ENCODE results near the gene HMGA1. TPM values are rescaled to one million over a fixed set of nuclear protein-coding genes. Genes with fewer than 3 reads are reported as not detected.

HMGA1 gene
- total and polyA plus RNA-seq, 2 of the 13 experiments (the other 11 are each of a cell fraction or from before 2014, with no cell fraction given) = 117 to 145 TPM

- no peak for TF ChIP-seq NCOA5 (CRISPR knock-in tag; IDR thresholded peaks at IDR 0.05)
- no peak for TF ChIP-seq ZNF670 (CRISPR knock-in tag; IDR thresholded peaks at IDR 0.05; ENCODE audit: borderline replicate concordance)
- TF ChIP-seq CENPBD1 (CRISPR knock-in tag; IDR thresholded peaks at IDR 0.05; ENCODE audit: borderline replicate concordance, low read depth) = no peak
- TF ChIP-seq SP4 (CRISPR knock-in tag; IDR thresholded peaks at IDR 0.05) = no peak
- TF ChIP-seq KAT7 (CRISPR knock-in tag; IDR thresholded peaks at IDR 0.05; ENCODE audit: borderline replicate concordance) = 0 out of 2 replicates have a peak, but pooled peaks have one; percentile 59
- no peak for TF ChIP-seq THYN1 (CRISPR knock-in tag; IDR thresholded peaks at IDR 0.05; ENCODE audit: borderline replicate concordance, low read depth)
- peak; percentile 13; the same call in 1 of the 2 replicates for TF ChIP-seq ZNF414 (CRISPR knock-in tag; IDR thresholded peaks at IDR 0.05)
- TF ChIP-seq ZNF777 (CRISPR knock-in tag; IDR thresholded peaks at IDR 0.05) = peak; percentile 30; the same call in 1 of the 2 replicates
- TF ChIP-seq ZNF644 (CRISPR knock-in tag; IDR thresholded peaks at IDR 0.05; ENCODE audit: low read depth) = no peak
- no peak for TF ChIP-seq ZNF577 (CRISPR knock-in tag; IDR thresholded peaks at IDR 0.05; ENCODE audit: borderline replicate concordance, low read depth)
- TF ChIP-seq JUN (CRISPR knock-in tag; IDR thresholded peaks at IDR 0.05) = no peak
- no peak for TF ChIP-seq ATF4 (CRISPR knock-in tag; IDR thresholded peaks at IDR 0.05)
- no peak for TF ChIP-seq RORA (CRISPR knock-in tag; IDR thresholded peaks at IDR 0.05)
- TF ChIP-seq ZKSCAN5 (CRISPR knock-in tag; IDR thresholded peaks at IDR 0.05) = no peak
- TF ChIP-seq TMF1 (CRISPR knock-in tag; IDR thresholded peaks at IDR 0.05; ENCODE audit: low read depth) = no peak
- no peak for TF ChIP-seq ZNF790 (CRISPR knock-in tag; IDR thresholded peaks at IDR 0.05; ENCODE audit: borderline replicate concordance)
- no peak for TF ChIP-seq EHMT2 (IDR thresholded peaks at IDR 0.05; ENCODE audit: borderline replicate concordance, low read depth, low read length)
- TF ChIP-seq CERS6 (CRISPR knock-in tag; IDR thresholded peaks at IDR 0.05) = no peak
- no peak for TF ChIP-seq ZSCAN21 (CRISPR knock-in tag; IDR thresholded peaks at IDR 0.05; ENCODE audit: borderline replicate concordance)
- TF ChIP-seq ZNF747 (CRISPR knock-in tag; IDR thresholded peaks at IDR 0.05; ENCODE audit: borderline replicate concordance) = no peak
- no peak for TF ChIP-seq SSRP1 (CRISPR knock-in tag; IDR thresholded peaks at IDR 0.05)
- no peak for TF ChIP-seq ZNF432 (CRISPR knock-in tag; IDR thresholded peaks at IDR 0.05; ENCODE audit: borderline replicate concordance)
- 0 out of 2 replicates have a peak, but pooled peaks have one; percentile 65 for TF ChIP-seq ATF5 (CRISPR knock-in tag; IDR thresholded peaks at IDR 0.05; ENCODE audit: low read depth)
- peak; percentile 62; the same call in 1 of the 2 replicates for TF ChIP-seq ZNF547 (CRISPR knock-in tag; IDR thresholded peaks at IDR 0.05)
- no peak for TF ChIP-seq ASH2L (IDR thresholded peaks at IDR 0.05; ENCODE audit: insufficient read length, low read depth, low read length)
- no peak for TF ChIP-seq ZNF672 (CRISPR knock-in tag; IDR thresholded peaks at IDR 0.05)
Observed at GRCh38 chr6:34223956-34224940, 12.4 kb upstream of the HMGA1 start (continued).

Data from HepG2 (cell line).